Vagina (tissue), 2 donors: ENCODE results near the gene HMSD.

ENCODE experiments used
- CTCF ChIP-seq, 3 experiments: fragments of 450-650 bp in 2 of 3; fragments of 200-600 bp in 1 of 3; sonication (generic) in 1 of 3; IDR thresholded peaks; one replicate each; pipeline ENCODE4 v1.5.1; 2017 to 2019; ENCODE audit warnings: antibody characterized with exemption in 3 of 3, mild to moderate bottlenecking in 2 of 3, moderate library complexity in 2 of 3
- POLR2A ChIP-seq, 2 donors: fragments of 450-650 bp; IDR thresholded peaks; one replicate each; pipeline ENCODE4 v1.6.1; 2017; ENCODE audit warnings: antibody characterized with exemption in 2 of 2, mild to moderate bottlenecking in 2 of 2, moderate library complexity in 2 of 2
- POLR2AphosphoS5 ChIP-seq, 2 donors: sonication (generic); formaldehyde crosslinking; IDR thresholded peaks; one replicate each; pipeline ENCODE4 v1.9.0; 2017; ENCODE audit warnings: antibody characterized with exemption in 2 of 2, mild to moderate bottlenecking in 2 of 2, low read depth in 1 of 2; ENCODE audit not compliant: insufficient read depth in 1 of 2

GRCh38 chr18:63975628-63976027 lies 26.5 kb downstream of the HMSD start:
- TF ChIP-seq POLR2AphosphoS5 (IDR thresholded peaks at IDR 0.05; ENCODE audit: insufficient read depth in 1 of 2, low read depth in 1 of 2) (no peak), CTCF (IDR thresholded peaks at IDR 0.05) (no peak), POLR2A (IDR thresholded peaks at IDR 0.05) (no peak)
